GM18873 (cell line): ENCODE data around the gene TMEM108.
"Not testable (repeated sequence)": the region's sequence is repeated elsewhere in the genome, so short reads cannot be mapped to it uniquely, and the experiment has no call there.

Source experiments
- ATAC-seq: cut with Tn5 transposase; IDR thresholded peaks from one replicate; pipeline ENCODE4 v1.9.1; 2021; ENCODE audit warnings: mild to moderate bottlenecking, moderate library complexity, moderate number of reproducible peaks; ENCODE audit not compliant: unreplicated experiment, low FRiP score

Gene TMEM108

GRCh38 chr3:133038089-133038730, at the start of gene TMEM108:
Gene TMEM108, plus strand, starts transcription at chr3:133038391.
- no peak for ATAC-seq

GRCh38 chr3:132995971-132996370, 42.2 kb upstream of the TMEM108 start:
- ATAC-seq = no peak

- no peak for ATAC-seq
Measured at GRCh38 chr3:132997404-132998185, 40.6 kb upstream of the TMEM108 start.

GRCh38 chr3:133005032-133005431, 33.2 kb upstream of the TMEM108 start:
- not testable (repeated sequence) for ATAC-seq

- no peak for ATAC-seq
Measured at GRCh38 chr3:133007601-133008000, 30.6 kb upstream of the TMEM108 start.

- ATAC-seq = no peak
Measured at GRCh38 chr3:133014325-133014724, 23.9 kb upstream of the TMEM108 start.

GRCh38 chr3:133015573-133015972, 22.6 kb upstream of the TMEM108 start:
- ATAC-seq = not testable (repeated sequence)

GRCh38 chr3:133016838-133017309, 21.3 kb upstream of the TMEM108 start:
- ATAC-seq = no peak

- ATAC-seq = no peak
Measured at GRCh38 chr3:133018921-133019320, 19.3 kb upstream of the TMEM108 start.

- ATAC-seq = no peak
Measured at GRCh38 chr3:133021206-133021605, 17.0 kb upstream of the TMEM108 start.

GRCh38 chr3:133023362-133023761, 14.8 kb upstream of the TMEM108 start:
- ATAC-seq = no peak

GRCh38 chr3:133025546-133025945, 12.6 kb upstream of the TMEM108 start:
- no peak for ATAC-seq

GRCh38 chr3:133032301-133032700, 5.9 kb upstream of the TMEM108 start:
- no peak for ATAC-seq

- no peak for ATAC-seq
Measured at GRCh38 chr3:133037436-133037835, 755 bp upstream of the TMEM108 start.

- ATAC-seq = no peak
Measured at GRCh38 chr3:133038731-133039375, 662 bp downstream of the TMEM108 start.

- ATAC-seq = no peak
Measured at GRCh38 chr3:133040696-133041523, 2.7 kb downstream of the TMEM108 start.

- no peak for ATAC-seq
Measured at GRCh38 chr3:133041524-133041829, 3.3 kb downstream of the TMEM108 start.

GRCh38 chr3:133042778-133043177, 4.6 kb downstream of the TMEM108 start:
- ATAC-seq = no peak

- no peak for ATAC-seq
Measured at GRCh38 chr3:133047980-133048379, 9.8 kb downstream of the TMEM108 start.

- ATAC-seq = no peak
Measured at GRCh38 chr3:133049491-133049890, 11.3 kb downstream of the TMEM108 start.

GRCh38 chr3:133050891-133051290, 12.7 kb downstream of the TMEM108 start:
- no peak for ATAC-seq
